K562 (cell line): ENCODE data around the gene NDOR1. TPM values are rescaled to one million over a fixed set of nuclear protein-coding genes. Genes with fewer than 3 reads are reported as not detected.
A peak's percentile ranks its signal among the peaks of the same experiment; 100 is the strongest.

Experiments
- ATF1 ChIP-seq, 2 experiments: fragments of 450-650 bp in 1 of 2; IDR thresholded peaks; 2 replicates each; pipeline ENCODE4 v1.6.1; 2016; ENCODE audit warnings: missing compliant biosample characterization in 1 of 2, missing genetic modification characterization in 1 of 2
- BMI1 ChIP-seq: fragments of 150-350 bp; IDR thresholded peaks from 2 replicates; pipeline ENCODE4 v1.6.1; 2014; ENCODE audit warnings: low read length
- BRD4 ChIP-seq: fragments of 200-600 bp; sonication (generic); IDR thresholded peaks from 2 replicates; pipeline ENCODE4 v1.6.1; 2017; ENCODE audit warnings: inconsistent platforms
- CBFB ChIP-seq: sonication (generic); formaldehyde crosslinking; IDR thresholded peaks from 2 replicates; pipeline ENCODE4 v1.4.0; 2020; ENCODE audit warnings: mild to moderate bottlenecking, missing genetic modification reagents
- EP300 ChIP-seq: IDR thresholded peaks from 2 replicates; pipeline ENCODE4 v1.6.1; 2012; ENCODE audit warnings: low read length, improper control_type of control experiment
- ETV1 ChIP-seq: fragments of 450-650 bp; conservative IDR thresholded peaks from 2 replicates; pipeline ENCODE4 v1.6.1; 2016; ENCODE audit warnings: missing genetic modification characterization, control low read depth, low read depth, missing compliant biosample characterization
- KAT2B ChIP-seq: IDR thresholded peaks from one replicate; pipeline ENCODE4 v1.6.1; 2012; ENCODE audit warnings: low read depth, mild to moderate bottlenecking, control low read depth, inconsistent platforms, low read length, moderate library complexity
- KDM1A ChIP-seq, 2 experiments: fragments of 450-650 bp; IDR thresholded peaks; 2 replicates each; pipeline ENCODE4 v1.6.1; 2016; ENCODE audit warnings: mild to moderate bottlenecking in 2 of 2
- MED1 ChIP-seq: sonication (generic); formaldehyde crosslinking; IDR thresholded peaks from 2 replicates; pipeline ENCODE4 v1.8.1; 2023; ENCODE audit warnings: missing genetic modification reagents, borderline replicate concordance
- RAD51 ChIP-seq: fragments of 450-650 bp; IDR thresholded peaks from 2 replicates; pipeline ENCODE4 v1.7.1; 2016; ENCODE audit warnings: low read depth, mild to moderate bottlenecking, borderline replicate concordance
- RERE ChIP-seq: sonication (generic); formaldehyde crosslinking; IDR thresholded peaks from 2 replicates; pipeline ENCODE4 v1.8.0; 2023; ENCODE audit warnings: missing genetic modification reagents, mild to moderate bottlenecking, borderline replicate concordance
- SIN3A ChIP-seq, 2 experiments: fragments of 150-350 bp in 1 of 2; IDR thresholded peaks; 2 replicates each; pipeline ENCODE4 v1.6.1; 2011 to 2016; ENCODE audit warnings: borderline replicate concordance in 2 of 2, low read depth in 2 of 2, low read length in 2 of 2, mild to moderate bottlenecking in 2 of 2, moderate library complexity in 2 of 2; ENCODE audit not compliant: control insufficient read depth in 1 of 2
- SUPT5H ChIP-seq: fragments of 450-650 bp; IDR thresholded peaks from 2 replicates; pipeline ENCODE4 v1.6.1; 2016
- UBTF ChIP-seq, 2 experiments: IDR thresholded peaks; 2 replicates each; pipeline ENCODE4 v1.6.1; 2012; ENCODE audit warnings: improper control_type of control experiment in 2 of 2, low read depth in 2 of 2, low read length in 2 of 2, borderline replicate concordance in 1 of 2
- ZNF23 ChIP-seq: fragments of 250-450 bp; sonication (Bioruptor Pico); IDR thresholded peaks from 2 replicates; pipeline ENCODE4 v1.4.0; 2020; ENCODE audit warnings: mild to moderate bottlenecking
- polyA plus RNA-seq, 8 experiments: library from polyadenylated mRNA; depleted of rRNA in 4 of 8; stranded (reverse) in 5 of 8; unstranded in 3 of 8; fragments of >200 nt; fragmentation: Nextera tagmentation in 2 of 8; fragmentation: Illumina TruSeq in 1 of 8; extraction: Ambion mirVana in 2 of 8; extraction: Trizol in 1 of 8; gene quantifications; 2 replicates each; pipeline versions ENCODE4 v1.2.1 to v1.2.3, GENCODE V29; 2011 to 2014; ENCODE audit warnings: inconsistent platforms in 1 of 8, missing spikeins in 1 of 8
- total RNA-seq, 7 experiments: library from RNA; depleted of rRNA in 6 of 7; stranded (reverse); fragments of >200 nt in 6 of 7; fragmentation: Illumina TruSeq in 2 of 7; extraction: Trizol in 2 of 7; gene quantifications; 2 replicates each; pipeline versions ENCODE4 v1.2.1 to v1.2.3, GENCODE V29; 2011 to 2021; ENCODE audit warnings: low replicate concordance in 1 of 7
- TF ChIP-seq, protein P1 (sequence below): fragments of 250-450 bp; sonication (Bioruptor Pico); IDR thresholded peaks from 2 replicates; pipeline ENCODE4 v1.8.0; 2021; ENCODE audit warnings: moderate library complexity, mild to moderate bottlenecking, inconsistent platforms

Gene NDOR1
- total and polyA plus RNA-seq, 9 of the 15 experiments (the other 6 are each of a cell fraction or from before 2014, with no cell fraction given), result 0.06 to 36.9 (median 6.9) TPM

DNA sequence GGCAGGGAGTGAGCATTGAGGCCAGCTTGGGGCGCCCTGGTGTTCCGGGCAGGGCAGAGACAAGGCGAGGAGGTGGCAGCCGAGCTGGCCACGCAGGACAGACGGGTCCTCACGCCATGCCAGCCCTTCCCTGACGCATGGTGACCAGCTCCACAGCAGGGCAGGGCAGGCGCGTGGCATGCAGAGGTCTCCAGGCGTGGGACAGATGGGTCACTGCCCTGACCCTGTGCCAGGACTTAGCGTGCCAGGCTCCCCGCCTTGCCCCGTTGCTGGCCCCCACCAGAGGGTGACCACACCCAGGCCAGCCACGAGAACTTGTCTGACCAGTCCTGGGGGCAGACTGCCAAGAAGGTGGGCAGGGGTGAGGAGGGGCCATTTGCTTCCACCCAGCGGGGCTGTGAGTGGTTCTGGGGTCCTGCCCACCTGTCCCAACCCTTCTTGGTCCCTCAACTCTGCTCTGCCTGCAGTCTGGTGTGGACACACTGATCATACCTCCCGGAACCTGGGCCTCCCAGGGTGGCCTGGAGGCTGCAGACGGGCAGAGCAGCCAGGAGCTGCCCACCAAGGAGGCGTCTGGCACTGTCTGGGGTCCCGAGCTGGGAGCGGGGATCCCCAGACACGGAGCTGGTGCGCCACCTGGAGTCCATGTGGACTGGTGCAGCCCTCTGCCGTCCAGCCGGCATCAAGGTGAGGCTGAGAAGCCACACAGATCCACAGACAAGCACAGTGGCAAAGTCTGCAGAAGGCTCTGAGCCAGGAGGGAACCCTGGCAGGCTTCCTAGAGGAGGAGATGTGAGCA, 21.8 kb downstream of the NDOR1 start, which contains the start of gene RNF224 (continued):
- TF ChIP-seq, protein P1, sequence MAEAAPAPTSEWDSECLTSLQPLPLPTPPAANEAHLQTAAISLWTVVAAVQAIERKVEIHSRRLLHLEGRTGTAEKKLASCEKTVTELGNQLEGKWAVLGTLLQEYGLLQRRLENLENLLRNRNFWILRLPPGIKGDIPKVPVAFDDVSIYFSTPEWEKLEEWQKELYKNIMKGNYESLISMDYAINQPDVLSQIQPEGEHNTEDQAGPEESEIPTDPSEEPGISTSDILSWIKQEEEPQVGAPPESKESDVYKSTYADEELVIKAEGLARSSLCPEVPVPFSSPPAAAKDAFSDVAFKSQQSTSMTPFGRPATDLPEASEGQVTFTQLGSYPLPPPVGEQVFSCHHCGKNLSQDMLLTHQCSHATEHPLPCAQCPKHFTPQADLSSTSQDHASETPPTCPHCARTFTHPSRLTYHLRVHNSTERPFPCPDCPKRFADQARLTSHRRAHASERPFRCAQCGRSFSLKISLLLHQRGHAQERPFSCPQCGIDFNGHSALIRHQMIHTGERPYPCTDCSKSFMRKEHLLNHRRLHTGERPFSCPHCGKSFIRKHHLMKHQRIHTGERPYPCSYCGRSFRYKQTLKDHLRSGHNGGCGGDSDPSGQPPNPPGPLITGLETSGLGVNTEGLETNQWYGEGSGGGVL, result no peak
- TF ChIP-seq SUPT5H (no peak), KDM1A (IDR thresholded peaks at IDR 0.05) (peak in 1 of 2 experiments; percentile 96; a peak in 2 of 4 replicates), BMI1 (no peak), EP300 (no peak), UBTF (IDR thresholded peaks at IDR 0.05; ENCODE audit: borderline replicate concordance in 1 of 2, low read depth in 2 of 2, low read length in 2 of 2) (0 out of 4 replicates have a peak, but pooled peaks of 1 of the 2 experiments have one; percentile 25), ATF1 (CRISPR knock-in tag; IDR thresholded peaks at IDR 0.05) (no peak), ATF1 (tag; IDR thresholded peaks at IDR 0.05) (peak; percentile 27; the same call in 1 of the 2 replicates), ZNF23 (CRISPR knock-in tag) (no peak), BRD4 (no peak), ETV1 (tag) (no peak), MED1 (CRISPR knock-in tag) (no peak), SIN3A (IDR thresholded peaks at IDR 0.05; ENCODE audit: borderline replicate concordance in 2 of 2, control insufficient read depth in 1 of 2, low read depth in 2 of 2, low read length in 2 of 2) (no peak), CBFB (0 out of 2 replicates have a peak, but pooled peaks have one; percentile 72), KAT2B (no peak), RERE (CRISPR knock-in tag) (no peak), RAD51 (no peak)
